Measurements from ENCODE around the gene ART3. TPM values are rescaled to one million over a fixed set of nuclear protein-coding genes. Genes with fewer than 3 reads are reported as not detected.

The ART3 gene
- total RNA-seq, 2 experiments from 2014 or later: not detected

- POLR2A ChIA-PET: no interaction called here
- intact Hi-C loops (cut with micrococcal nuclease): no loop called here
- TF ChIP-seq CTCF (IDR thresholded peaks at IDR 0.05): no peak
- Mint-ChIP-seq H3K36me3 (ENCODE audit: low read depth) (no peaks in the 10 kb centered on the region), H3K27ac (no peak overlapping the region), H3K9me3 (no peaks in the 10 kb centered on the region), H3K4me3 (no peak overlapping the region), H3K4me1 (ENCODE audit: low read depth) (no peaks in the 10 kb centered on the region), H3K27me3 (no peaks in the 10 kb centered on the region)
- no peak for ATAC-seq
- CTCF ChIA-PET: interaction anchor here (0.8 kb wide), 1 partner anchor 111 kb away, joined by 3 read pairs; no protein-coding TSS in a partner anchor
- DNase-seq: no peak
Measured at GRCh38 chr4:76106442-76106841, 31.9 kb downstream of the ART3 start.

- POLR2A ChIA-PET: interaction anchor here (0.6 kb wide), 1 partner anchor 199 kb away, joined by 3 read pairs; no protein-coding TSS in a partner anchor
- DNase-seq: no peak
- H3K4me1 Mint-ChIP-seq (ENCODE audit: low read depth): no peaks in the 10 kb centered on the region
- ATAC-seq: no peak
- H3K36me3 Mint-ChIP-seq (ENCODE audit: low read depth): peaks cover 11% of the 10 kb centered on the region
- H3K27me3 Mint-ChIP-seq: no peaks in the 10 kb centered on the region
- CTCF ChIA-PET: interaction anchor here (1.3 to 1.7 kb wide), 3 partner anchors 27 to 270 kb away, joined by 3 to 5 read pairs (median 3); no protein-coding TSS in a partner anchor
- no peaks in the 10 kb centered on the region for H3K9me3 Mint-ChIP-seq
- H3K27ac Mint-ChIP-seq: no peak overlapping the region
- H3K4me3 Mint-ChIP-seq: no peak overlapping the region
- TF ChIP-seq CTCF (IDR thresholded peaks at IDR 0.05): no peak
- intact Hi-C loops (cut with micrococcal nuclease): no loop called here
Measured at GRCh38 chr4:76108467-76109181, 34.1 kb downstream of the ART3 start.

GRCh38 chr4:76116821-76117220, 42.3 kb downstream of the ART3 start:
- no peak overlapping the region for H3K4me3 Mint-ChIP-seq
- H3K4me1 Mint-ChIP-seq (ENCODE audit: low read depth): no peaks in the 10 kb centered on the region
- TF ChIP-seq CTCF (IDR thresholded peaks at IDR 0.05): no peak
- ATAC-seq: no peak
- intact Hi-C loops (cut with micrococcal nuclease): no loop called here
- peaks cover 61% of the 10 kb centered on the region for H3K36me3 Mint-ChIP-seq (ENCODE audit: low read depth)
- H3K27me3 Mint-ChIP-seq: no peaks in the 10 kb centered on the region
- no peak for DNase-seq
- ChIA-PET CTCF (no interaction called here), POLR2A (interaction anchor here (1.5 kb wide), 1 partner anchor 11 kb away, joined by 3 read pairs; no protein-coding TSS in a partner anchor)
- no peak overlapping the region for H3K27ac Mint-ChIP-seq
- peaks cover 1% of the 10 kb centered on the region for H3K9me3 Mint-ChIP-seq

- Mint-ChIP-seq H3K36me3 (ENCODE audit: low read depth) (peaks cover 62% of the 10 kb centered on the region), H3K4me1 (ENCODE audit: low read depth) (no peaks in the 10 kb centered on the region), H3K27ac (no peak overlapping the region), H3K9me3 (peaks cover 3% of the 10 kb centered on the region), H3K27me3 (no peaks in the 10 kb centered on the region), H3K4me3 (no peak overlapping the region)
- intact Hi-C loops (cut with micrococcal nuclease): no loop called here
- no peak for TF ChIP-seq CTCF (IDR thresholded peaks at IDR 0.05)
- ATAC-seq (no peak), DNase-seq (no peak)
- CTCF ChIA-PET: no interaction called here
- POLR2A ChIA-PET: no interaction called here
Measured at GRCh38 chr4:76117536-76117935, 43.0 kb downstream of the ART3 start.

GRCh38 chr4:76120199-76120598, 45.7 kb downstream of the ART3 start:
- ATAC-seq: no peak
- peaks cover 3% of the 10 kb centered on the region for H3K9me3 Mint-ChIP-seq
- CTCF ChIA-PET: interaction anchor here (1.0 kb wide), 1 partner anchor 124 kb away, joined by 4 read pairs; no protein-coding TSS in a partner anchor
- no peaks in the 10 kb centered on the region for H3K27me3 Mint-ChIP-seq
- POLR2A ChIA-PET: no interaction called here
- no peaks in the 10 kb centered on the region for H3K4me1 Mint-ChIP-seq (ENCODE audit: low read depth)
- intact Hi-C loops (cut with micrococcal nuclease): no loop called here
- H3K36me3 Mint-ChIP-seq (ENCODE audit: low read depth): peaks cover 71% of the 10 kb centered on the region
- H3K27ac Mint-ChIP-seq: no peak overlapping the region
- no peak for DNase-seq
- TF ChIP-seq CTCF (IDR thresholded peaks at IDR 0.05): no peak
- no peak overlapping the region for H3K4me3 Mint-ChIP-seq

Data from activated CD8-positive, alpha-beta T cell treated with anti-CD3 and anti-CD28 coated beads for 36 hours (primary cell).